ENCODE results near the gene UNCX.
"Not testable (repeated sequence)": the region's sequence is repeated elsewhere in the genome, so short reads cannot be mapped to it uniquely, and the experiment has no call there.

UNCX gene

DNA sequence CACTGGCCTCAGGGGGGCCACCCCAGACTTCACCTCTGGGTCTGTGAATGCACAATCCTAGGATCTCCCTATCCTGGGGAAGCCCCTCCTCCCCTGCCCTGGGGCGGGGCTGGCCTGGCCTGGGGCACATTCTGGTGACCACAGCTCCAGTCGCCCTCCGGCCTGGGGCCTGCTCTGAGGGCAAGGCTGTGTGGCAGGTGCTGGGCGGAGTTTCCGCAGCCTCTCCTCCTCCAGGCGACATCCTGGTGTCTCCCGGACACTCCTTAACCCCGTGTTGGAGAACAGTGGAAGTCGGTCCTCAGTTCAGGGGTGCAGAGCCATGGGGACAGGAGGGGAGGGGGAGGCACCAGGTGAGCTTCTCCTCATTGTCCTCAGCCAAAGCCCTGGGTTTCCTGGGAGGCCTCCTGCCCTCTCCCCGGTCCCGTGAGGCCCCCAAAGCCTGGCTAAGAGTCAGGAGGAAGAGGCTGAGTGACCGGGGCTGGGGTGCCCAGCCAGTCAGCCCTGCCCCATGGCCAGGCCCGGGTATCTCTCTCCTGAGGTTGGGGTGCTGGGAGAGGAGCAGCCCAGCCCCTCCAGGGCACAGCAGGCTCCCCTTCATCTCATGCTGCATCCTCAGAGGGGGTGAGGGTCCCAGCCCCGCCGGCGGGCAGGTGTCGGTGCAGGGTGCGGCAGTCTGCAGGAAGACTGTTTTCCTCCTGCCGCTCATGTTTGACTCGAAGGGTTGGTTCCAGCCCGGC is 22.6 kb downstream of the UNCX start:
- DNase-seq = no peak

DNA sequence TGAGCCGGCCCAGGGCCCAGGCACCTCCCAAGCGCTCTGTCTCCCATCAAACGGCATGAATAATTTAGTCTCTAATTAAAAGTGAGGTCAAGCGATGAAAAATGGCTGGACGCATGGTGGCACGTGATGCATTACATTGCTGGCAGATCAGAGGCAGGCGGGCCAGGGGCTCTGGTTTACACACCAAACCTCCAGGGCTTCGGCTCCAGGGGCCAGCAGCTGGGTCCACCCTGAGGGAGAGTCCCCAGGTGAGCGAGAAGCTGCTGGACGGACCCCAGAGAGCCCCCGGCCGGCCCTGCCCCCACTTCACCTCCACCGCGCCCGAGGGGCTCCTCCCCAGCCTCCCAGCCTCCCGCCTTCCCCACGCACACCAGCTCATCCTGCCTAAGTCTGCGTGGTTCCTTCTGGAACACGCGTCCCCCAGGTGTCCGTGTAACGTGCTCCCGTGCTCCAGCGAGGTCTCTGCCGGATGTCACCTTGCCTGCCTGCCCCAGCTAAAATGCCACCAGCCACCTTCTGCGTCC is 23.2 kb downstream of the UNCX start:
- no peak for DNase-seq

DNA sequence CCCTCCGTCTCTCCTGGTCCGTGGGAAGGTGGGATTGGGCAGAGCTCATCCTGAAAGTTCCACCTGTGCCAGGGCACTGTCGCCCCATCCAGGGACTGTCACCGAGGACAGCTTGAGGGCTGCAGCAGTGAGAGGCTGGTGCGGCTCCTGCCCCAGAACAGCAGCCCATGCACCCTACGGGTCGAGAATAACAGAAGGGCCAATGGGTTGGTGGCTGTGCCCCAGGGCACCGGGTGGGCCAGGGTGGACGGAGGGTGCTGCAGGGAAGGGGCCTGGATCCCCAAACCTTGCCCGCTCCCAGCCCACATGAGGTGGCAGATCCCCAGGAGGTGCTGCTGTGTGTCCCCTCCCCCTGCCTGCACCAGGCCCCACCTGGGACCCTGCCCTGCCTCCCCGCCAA is 23.9 kb downstream of the UNCX start:
- DNase-seq = no peak

DNA sequence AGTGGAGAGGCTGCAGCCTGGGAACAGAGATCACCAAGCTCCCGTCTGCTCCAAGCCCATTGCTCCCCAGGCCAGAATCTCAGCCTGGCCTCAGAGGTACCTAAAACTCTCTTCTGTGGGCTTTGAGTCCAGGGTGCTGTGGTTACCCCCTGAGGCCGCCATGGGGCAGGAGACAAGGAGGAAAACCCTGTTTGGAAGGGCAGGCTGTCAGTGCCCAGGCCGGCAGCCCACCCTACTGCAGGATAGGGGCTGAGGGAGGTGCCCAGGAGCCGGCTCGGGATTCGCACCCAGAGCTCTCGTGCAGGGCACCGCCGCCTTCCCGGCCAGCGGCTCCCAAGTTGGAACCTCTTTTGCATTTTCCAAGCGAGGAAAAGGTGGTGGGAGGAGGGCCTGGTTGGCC is 24.5 kb downstream of the UNCX start:
- DNase-seq = no peak

DNA sequence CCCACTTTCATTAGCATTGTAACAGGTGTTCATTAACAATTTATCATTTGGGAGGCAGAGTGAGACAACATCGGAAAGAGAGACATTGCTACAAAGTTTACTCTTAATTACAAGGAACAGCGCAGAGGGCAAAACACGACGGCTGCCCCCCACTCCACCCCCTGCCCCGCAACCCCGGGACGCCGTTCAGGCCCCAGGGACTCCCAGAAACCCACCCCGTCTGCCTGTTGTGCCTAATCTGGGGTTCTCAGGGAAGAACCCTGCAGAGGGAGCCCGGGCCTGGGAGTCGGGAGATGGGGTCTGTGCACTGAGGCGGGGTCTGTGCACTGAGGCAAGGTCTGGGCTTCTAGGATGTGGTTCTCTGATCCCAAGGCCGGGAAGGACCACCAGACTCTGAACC is 25.2 kb downstream of the UNCX start:
- DNase-seq = no peak

DNA sequence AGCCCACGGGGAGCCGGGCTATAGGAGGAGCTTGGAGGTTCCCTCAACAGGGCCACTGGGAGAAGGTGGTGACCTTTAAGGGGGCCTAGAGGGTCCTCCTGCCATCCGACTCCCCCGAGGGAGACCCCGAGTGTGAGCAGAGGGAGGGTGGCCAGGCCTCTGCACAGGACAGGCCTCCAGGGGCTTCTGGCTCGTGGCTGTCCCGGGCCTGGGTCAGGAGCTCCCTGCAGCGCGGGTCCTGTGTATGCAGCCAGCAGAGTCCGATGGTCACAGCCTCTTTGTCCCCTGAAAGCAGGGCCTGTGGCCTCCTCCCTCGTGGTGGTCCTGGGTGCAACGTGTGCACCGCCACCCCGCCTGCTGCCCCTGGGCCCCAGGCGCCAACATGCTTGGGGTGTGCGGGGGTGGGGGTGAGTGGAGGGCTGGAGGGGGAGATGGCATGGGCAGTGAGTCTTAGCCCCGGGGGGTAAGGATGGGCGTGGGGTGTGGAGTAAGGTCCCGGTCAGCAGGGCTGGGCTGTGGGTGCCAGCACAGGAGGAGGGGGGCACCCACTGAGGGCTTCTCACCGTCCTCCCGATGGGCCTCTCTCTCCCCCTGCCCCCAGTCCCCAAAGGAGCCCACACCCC is 27.1 kb downstream of the UNCX start:
- DNase-seq = no peak

DNA sequence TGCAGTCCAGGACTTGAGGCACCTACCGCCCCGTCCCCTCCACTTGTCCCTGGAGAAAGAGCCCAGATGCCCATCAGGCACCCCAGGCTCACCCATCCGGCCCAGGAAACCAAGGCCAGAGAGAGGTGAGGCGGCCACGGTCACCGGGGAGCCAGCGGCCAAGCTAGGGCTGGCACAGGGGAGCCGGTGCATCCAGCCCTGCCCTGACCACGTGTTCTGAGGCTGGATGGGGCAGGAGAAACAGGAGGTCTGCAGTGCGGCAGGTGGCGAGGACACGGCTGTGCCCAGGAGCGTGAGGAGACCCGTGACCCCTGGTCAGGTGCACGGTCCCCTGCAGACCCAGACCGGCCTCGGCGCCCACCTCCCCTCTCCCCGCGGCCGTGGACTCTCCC is 27.6 kb downstream of the UNCX start:
- no peak for DNase-seq

DNA sequence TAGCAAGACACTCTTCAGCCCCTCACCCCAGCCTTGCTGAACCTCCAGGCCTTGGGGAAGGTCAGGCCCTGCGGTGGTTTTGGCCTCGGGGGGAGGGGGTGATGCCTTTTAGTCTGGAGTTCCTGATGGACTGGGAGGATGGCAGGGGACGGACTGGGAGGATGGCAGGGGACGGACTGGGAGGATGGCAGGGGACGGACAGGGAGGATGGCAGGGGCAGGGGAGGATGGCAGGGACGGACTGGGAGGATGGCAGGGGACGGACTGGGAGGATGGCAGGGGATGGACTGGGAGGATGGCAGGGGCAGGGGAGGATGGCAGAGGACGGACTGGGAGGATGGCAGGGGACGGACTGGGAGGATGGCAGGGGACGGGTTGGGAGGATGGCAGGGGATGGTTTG is 28.4 kb downstream of the UNCX start:
- DNase-seq = not testable (repeated sequence)

DNA sequence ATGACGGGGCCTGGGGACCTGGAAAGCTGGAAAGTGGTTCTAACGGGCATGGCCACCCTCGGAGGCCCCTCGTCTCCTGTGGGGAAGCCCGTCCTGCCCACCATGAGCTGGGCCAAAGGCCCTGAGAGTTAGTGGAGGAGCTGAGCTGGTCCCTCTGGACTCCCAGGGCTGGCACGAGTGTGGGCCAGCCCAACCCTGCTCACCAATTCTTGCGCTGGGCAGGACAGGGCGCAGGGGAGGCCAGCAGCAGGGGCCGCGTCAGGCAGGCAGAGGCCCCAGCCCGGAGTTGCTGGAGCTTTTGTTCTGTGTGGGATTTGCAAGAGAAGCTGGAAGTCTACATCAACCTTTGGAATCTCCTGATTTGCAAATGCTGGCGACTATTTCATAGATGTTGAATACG is 29.8 kb downstream of the UNCX start:
- no peak for DNase-seq

DNA sequence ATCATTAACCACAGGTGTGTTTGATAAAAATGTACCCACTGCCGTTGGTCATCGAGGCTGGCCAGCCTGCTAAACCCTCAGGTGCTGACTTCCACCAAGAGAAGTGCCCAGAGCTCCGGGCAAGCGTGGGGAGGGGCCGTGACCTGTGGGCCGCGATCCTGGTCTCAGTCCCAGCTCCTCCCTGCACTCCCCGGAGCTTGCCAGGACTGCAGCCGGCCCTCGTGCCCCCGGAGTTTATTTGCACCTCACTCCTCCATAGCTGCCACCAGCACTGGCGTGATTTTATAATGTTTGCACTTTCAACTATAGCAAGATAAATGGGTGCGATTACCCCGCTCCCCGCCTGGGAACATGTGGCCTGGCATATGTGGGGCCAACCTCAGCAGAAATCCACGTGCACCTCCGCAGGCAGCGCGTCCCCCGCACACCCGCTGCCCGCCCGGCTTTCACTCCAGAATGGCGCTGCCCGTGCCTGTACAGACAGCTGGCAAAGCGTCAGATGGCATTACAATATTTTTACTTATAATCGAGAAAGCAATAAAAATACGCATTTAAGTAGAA is 30.8 kb downstream of the UNCX start:
- no peak for DNase-seq

DNA sequence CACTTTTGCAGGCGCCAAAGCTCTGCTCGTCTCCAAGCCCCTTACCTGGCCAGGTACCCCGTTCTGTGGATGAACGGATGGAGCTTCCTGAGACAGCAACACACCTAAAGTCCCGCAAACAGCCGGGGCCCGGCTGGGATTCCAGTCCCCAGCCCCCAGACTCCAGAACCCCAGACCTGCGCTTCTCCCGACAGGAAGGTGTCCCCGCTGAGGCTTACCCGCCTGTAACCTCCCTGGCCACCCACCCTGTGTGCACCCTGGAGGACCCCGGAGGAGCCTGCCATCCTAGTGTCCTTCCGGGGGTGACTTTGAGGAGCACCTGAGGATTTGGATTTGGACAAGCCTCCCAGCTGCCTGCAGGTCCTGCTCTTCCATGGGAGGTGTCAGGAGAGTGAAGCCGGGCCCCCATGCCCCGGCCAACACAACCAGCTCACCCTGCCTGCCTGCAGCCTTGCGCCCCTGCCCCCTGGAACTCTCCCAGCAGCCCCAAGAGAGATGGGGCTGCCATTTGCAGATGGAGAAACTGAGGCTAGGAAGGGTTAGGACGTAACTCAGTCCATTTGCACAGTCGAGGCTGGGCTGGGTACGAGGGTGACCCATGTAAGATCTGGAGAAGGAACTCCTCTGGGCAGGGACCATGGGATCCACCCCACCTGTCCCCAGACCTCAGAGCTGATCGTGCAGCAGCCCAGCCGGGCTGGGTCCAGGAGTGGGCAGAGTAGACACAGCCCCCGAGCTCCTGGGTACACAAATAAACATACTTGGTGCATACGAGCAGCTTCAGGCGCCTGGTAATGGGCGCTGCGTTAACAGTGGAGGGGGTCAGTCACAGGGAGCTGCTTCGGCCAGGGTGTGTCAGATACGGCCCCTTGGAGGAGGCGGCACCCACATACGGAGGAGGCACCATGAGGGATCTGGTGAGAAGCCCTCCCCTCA is 31.9 kb downstream of the UNCX start:
- DNase-seq = no peak

DNA sequence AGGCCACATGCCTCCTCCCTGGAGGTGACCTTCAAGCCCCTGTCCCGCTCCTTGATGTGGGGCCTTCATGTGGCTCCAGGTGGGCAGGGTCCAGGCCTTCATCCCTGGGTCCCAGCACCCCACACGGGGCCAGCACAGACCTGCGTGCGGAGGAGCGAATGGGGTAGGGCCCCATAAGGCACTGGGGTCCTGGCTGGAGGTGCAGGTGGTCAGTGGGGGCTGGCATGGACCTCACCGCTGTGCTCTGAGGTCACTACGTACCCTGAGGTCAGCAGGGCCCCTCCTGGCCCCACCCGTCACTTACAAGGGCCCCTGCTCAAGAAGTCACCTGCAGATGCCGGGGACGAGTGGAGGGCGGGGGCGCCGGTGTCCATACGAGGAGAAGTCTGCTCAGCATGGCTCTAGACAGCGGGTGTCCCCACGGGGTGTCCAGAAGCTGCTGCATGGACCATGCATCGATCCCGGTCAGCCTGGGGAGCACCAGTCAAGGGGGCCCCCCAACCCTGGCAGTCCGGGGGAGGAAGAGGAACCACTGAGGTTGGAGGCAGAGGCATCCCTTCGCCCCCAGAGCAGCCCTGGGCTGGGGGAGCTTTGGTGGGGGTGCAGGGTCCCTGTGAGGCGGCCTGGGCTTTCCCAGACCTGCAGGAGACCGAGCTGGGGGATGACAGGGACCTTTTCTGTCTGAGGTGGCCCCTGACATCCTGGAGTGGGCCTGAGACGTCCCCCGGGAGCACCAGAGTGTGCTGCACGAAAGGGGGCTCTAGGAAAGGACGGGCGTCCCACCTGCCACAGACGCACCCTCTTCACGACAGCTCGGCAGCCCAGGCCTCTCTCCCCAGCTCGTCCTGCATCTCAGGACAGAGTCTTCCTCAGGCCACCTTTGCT is 34.6 kb downstream of the UNCX start:
- no peak for DNase-seq

DNA sequence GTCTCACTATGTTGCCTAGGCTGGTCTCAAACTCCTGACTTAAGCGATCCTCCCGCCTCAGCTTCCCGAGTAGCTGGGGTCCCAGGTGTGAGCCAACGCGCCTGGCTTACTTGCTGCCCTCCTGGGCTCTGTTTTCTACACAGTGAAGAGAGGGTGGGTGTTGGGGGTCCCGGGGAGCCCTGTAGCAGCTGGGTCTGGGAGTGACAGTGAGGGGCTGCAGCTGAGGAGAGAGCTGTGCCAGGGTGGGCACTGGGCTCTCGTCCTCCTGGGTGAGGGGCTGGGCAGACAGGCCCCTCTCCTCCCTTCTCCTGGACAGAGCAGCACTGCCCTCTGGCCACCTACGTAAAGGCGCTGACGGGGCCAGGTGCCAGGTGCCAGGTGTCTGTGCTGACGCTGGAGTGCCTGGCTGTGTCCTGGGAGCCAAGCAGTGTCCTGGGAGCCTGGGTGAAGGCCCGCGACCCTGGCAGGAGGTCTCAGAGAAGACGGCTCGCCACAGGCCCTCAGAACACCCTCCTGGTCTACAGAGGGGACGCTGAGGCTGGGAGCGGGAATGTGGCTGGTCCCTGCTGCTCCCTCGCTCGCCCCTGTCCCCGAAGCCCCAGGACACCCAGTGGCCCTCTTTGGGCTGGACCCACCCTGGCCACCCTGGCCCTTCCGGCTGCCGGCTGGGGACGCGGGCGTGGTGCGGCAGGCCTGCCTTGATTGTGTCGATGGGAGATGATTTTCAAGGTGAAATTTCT is 35.6 kb downstream of the UNCX start:
- DNase-seq = no peak

DNA sequence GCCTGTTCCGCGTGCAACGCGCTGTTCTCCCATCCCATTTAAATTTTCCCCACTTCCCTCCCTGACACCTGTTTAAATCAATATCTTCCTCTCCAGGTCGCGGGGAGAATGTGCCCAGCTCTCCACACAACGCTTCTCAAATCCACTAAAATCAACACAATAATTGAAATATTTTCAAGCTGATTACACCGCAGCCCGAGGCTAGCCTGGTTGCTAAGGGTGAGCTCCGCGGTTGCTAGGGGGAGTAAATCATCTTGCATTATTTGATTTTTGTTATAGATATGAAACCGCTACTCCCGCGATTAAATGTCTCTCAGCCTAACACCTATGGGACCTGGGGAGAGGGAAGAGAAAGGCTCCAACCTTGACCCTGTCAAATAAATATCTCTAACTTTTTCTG is 36.2 kb downstream of the UNCX start:
- no peak for DNase-seq

DNA sequence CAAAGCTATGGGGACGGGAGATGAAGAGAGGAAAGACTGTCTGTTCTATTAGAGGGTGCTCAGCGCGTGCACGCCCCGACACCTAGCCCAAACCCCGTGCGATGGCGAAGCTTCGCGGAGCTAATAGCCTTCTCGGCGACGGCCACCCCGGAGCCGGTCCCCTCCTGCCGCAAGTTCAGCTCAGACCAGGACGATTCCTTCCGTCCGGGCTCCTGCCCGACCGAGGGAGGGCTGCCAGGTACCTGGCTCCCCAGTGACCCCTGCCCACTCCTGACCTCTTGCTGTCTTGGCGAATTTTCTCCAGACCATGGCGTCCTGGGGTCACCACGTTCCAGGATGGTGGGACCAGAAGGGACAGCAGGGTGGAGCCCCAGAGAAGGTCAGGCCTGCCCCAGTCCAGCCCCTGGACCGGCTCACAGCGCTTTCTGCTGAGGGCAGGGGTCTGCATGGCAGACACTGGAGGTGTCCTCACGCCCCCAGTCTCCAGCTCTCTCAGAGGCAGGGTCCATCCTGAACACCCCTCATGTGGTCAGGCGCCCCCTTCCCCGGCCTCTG is 36.7 kb downstream of the UNCX start:
- DNase-seq = no peak

DNA sequence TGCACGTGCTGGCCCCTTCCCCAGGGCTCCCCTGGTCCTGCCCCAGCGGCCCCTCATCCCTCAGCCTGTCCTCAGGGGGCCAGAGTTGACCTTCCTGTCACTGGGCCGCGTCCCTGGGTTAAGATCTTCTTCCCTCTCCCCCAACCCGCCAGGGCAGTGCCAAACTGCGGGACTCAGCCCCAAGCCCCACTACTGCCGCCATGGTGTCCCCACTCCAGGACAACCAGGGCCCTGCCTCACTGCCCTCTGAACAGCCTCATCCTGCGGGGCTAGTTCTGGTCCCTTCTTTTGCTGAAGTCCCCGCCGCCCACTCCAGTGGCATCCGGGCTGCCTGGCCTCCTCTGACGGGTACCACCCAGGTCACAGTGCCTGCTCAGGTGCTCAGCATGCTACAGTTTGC is 37.5 kb downstream of the UNCX start:
- no peak for DNase-seq

DNA sequence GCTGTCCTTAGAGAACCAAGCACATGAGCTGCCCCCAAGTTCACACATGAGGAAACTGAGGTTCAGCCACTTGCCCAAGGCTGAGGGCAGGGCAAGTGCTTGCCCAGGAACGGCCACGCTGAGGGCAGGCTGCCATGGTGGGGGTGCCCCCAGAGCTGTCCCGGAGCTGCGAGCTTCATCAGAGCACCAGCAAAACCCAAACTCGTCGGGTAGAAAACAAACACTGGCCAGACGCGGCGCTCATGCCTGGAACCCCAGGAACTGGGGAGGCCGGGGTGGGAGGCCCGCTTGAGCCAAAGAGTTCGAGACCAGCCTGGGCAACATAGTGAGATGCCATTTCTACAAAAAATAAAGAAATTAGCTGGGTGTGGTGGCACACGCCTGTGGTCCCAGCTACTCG is 38.4 kb downstream of the UNCX start:
- DNase-seq = no peak

DNA sequence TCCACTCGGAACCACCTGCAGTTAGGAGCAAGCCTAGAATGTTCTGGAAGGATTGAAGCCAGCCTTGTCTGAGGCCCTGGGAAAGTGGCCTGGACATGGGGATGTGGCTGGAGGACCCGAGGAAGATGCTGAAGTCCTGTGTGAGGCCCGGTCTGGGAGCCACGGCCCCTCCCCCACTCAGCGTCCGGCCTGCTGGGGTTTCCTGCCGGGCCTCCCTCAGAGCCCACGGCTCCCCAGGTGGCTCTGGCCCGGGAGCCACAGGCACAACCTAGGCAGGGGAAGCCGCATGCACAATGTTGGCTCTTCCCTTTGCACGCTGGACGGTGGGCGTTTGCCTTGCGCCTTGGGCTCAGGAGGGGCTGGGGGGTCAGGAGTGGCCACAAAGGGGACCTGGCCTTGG is 39.0 kb downstream of the UNCX start:
- no peak for DNase-seq

DNA sequence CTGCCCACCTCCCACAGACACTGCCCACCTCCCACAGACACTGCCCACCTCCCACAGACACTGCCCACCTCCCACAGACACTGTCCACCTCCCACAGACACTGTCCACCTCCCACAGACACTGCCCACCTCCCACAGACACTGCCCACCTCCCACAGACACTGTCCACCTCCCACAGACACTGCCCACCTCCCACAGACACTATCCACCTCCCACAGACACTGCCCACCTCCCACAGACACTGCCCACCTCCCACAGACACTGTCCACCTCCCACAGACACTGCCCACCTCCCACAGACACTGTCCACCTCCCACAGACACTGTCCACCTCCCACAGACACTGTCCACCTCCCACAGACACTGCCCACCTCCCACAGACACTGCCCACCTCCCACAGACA is 39.5 kb downstream of the UNCX start:
- DNase-seq = not testable (repeated sequence)

Measured in amygdala (tissue), 56 donors.